ENCODE data around the gene WDR33. TPM values are rescaled to one million over a fixed set of nuclear protein-coding genes. Genes with fewer than 3 reads are reported as not detected.

WDR33 gene
- total RNA-seq, 2 donors from 2014 or later, result 34.9 to 55.6 TPM

Other genes with a start within 250 kb of the WDR33 start
- gene GPR17, start 165.0 kb downstream of the WDR33 start, total RNA-seq, result not detected
- gene LIMS2, start 135.6 kb downstream of the WDR33 start, total RNA-seq, result 100 to 1,000 TPM; 177 to 246 TPM
- gene SFT2D3, start 109.7 kb downstream of the WDR33 start, total RNA-seq, result 1 to 10 TPM; 7.1 to 9.5 TPM
- gene POLR2D, start 47.0 kb upstream of the WDR33 start, total RNA-seq, result 10 to 100 TPM in 1 of 2 donors, 1 to 10 TPM in 1; 4.6 to 17.0 TPM
- 10 to 100 TPM in 1 of 2 donors, 1 to 10 TPM in 1; 6.6 to 18.6 TPM for gene AMMECR1L, start 74.8 kb upstream of the WDR33 start, total RNA-seq
- gene SAP130, start 216.9 kb upstream of the WDR33 start, total RNA-seq, result 10 to 100 TPM in 1 of 2 donors, 1 to 10 TPM in 1; 8.7 to 24.3 TPM